Vagina (tissue), 2 donors: ENCODE results near the gene FXR2. TPM values are rescaled to one million over a fixed set of nuclear protein-coding genes. Genes with fewer than 3 reads are reported as not detected.

ENCODE experiments used
- DNase-seq, 2 donors: peaks; one replicate each; pipeline ENCODE4 v3.0.0-alpha.2; 2017; ENCODE audit errors: extremely low spot score in 2 of 2
- H3K27ac ChIP-seq: fragments of 200-600 bp; sonication (generic); one replicate; pipeline ENCODE4 v1.5.1; 2019
- H3K27me3 ChIP-seq: fragments of 200-600 bp; sonication (generic); one replicate; pipeline ENCODE4 v1.5.1; 2019
- H3K36me3 ChIP-seq, 2 donors: fragments of 200-600 bp; sonication (generic); one replicate each; pipeline ENCODE4 v1.5.1; 2017 to 2019
- H3K4me1 ChIP-seq: fragments of 200-600 bp; sonication (generic); one replicate; pipeline ENCODE4 v1.5.1; 2019
- H3K4me3 ChIP-seq, 2 donors: fragments of 200-600 bp; sonication (generic); 1 replicate in 1 of 2; 2 replicates in 1 of 2; pipeline ENCODE4 v1.5.1; 2016 to 2019
- H3K9me3 ChIP-seq: fragments of 200-600 bp; sonication (generic); one replicate; pipeline ENCODE4 v1.5.1; 2019
- POLR2A ChIP-seq, 2 donors: fragments of 450-650 bp; IDR thresholded peaks; one replicate each; pipeline ENCODE4 v1.6.1; 2017; ENCODE audit warnings: antibody characterized with exemption in 2 of 2, mild to moderate bottlenecking in 2 of 2, moderate library complexity in 2 of 2
- POLR2AphosphoS5 ChIP-seq, 2 donors: sonication (generic); formaldehyde crosslinking; IDR thresholded peaks; one replicate each; pipeline ENCODE4 v1.9.0; 2017; ENCODE audit warnings: antibody characterized with exemption in 2 of 2, mild to moderate bottlenecking in 2 of 2, low read depth in 1 of 2; ENCODE audit not compliant: insufficient read depth in 1 of 2
- intact Hi-C: fragments of 100-400 bp; cut with DNase I; formaldehyde crosslinking; loops from one replicate; pipeline ENCODE4 v1.15.1; 2023
- total RNA-seq: library from RNA; depleted of rRNA; stranded (reverse); fragments of >200 nt; gene quantifications from one replicate; pipeline ENCODE4 v1.2.3, GENCODE V29; 2016
- TF ChIP-seq, protein P1 (sequence below), 3 experiments: fragments of 450-650 bp in 2 of 3; fragments of 200-600 bp in 1 of 3; sonication (generic) in 1 of 3; IDR thresholded peaks; one replicate each; pipeline ENCODE4 v1.5.1; 2017 to 2019; ENCODE audit warnings: antibody characterized with exemption in 3 of 3, mild to moderate bottlenecking in 2 of 3, moderate library complexity in 2 of 3

FXR2 gene
- total RNA-seq, 1 donor from 2014 or later = 36.1 TPM

DNA sequence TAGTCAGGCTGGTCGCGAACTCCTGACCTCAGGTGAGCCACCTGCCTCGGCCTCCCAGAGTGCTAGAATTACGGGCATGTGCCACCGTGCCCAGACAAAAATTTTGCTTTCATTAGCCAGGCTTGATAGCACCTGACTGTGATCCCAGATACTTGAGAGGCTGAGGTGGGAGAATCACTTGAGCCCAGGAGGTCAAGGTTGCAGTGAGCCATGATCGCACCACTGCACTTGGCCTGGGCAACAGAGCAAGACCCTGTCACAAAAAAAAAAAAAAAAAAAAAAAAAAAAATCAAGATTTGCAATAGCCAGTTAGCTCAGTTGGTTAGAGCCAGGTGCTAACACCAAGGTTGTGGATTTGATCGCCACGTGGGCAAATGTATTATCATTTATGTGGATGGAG, 6.1 kb upstream of the FXR2 start:
- intact Hi-C loops = no loop called here

DNA sequence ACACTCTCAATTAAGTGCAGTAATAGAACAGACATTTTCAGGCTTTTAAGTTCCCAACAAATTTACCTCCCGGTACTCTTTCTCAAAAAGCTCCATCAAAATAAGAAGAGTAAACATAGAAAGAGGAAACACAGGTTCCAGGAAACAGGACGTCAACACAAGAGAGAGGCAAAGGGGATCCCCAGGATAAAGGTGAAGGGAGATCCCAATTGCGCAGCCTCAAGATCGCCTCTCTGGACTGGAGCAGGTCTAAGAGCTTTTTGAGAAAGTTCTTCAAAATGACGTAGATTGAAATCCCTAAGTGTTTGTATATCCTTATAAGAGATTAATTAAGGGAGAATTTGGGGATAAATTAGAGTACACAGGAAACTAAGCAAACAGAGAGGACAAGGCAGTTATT, 3.9 kb upstream of the FXR2 start:
- H3K4me1 ChIP-seq = peaks cover 12% of the 10 kb centered on the region
- H3K9me3 ChIP-seq = no peaks in the 10 kb centered on the region
- no peaks in the 10 kb centered on the region for H3K36me3 ChIP-seq
- H3K27me3 ChIP-seq = no peaks in the 10 kb centered on the region
- TF ChIP-seq, protein P1, sequence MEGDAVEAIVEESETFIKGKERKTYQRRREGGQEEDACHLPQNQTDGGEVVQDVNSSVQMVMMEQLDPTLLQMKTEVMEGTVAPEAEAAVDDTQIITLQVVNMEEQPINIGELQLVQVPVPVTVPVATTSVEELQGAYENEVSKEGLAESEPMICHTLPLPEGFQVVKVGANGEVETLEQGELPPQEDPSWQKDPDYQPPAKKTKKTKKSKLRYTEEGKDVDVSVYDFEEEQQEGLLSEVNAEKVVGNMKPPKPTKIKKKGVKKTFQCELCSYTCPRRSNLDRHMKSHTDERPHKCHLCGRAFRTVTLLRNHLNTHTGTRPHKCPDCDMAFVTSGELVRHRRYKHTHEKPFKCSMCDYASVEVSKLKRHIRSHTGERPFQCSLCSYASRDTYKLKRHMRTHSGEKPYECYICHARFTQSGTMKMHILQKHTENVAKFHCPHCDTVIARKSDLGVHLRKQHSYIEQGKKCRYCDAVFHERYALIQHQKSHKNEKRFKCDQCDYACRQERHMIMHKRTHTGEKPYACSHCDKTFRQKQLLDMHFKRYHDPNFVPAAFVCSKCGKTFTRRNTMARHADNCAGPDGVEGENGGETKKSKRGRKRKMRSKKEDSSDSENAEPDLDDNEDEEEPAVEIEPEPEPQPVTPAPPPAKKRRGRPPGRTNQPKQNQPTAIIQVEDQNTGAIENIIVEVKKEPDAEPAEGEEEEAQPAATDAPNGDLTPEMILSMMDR (IDR thresholded peaks at IDR 0.05) = no peak
- intact Hi-C loops = no loop called here
- DNase-seq = no peak
- no peak overlapping the region for H3K4me3 ChIP-seq
- no peak overlapping the region for H3K27ac ChIP-seq

More for the DNA sequence above, 6.1 kb upstream of the FXR2 start:
- no peak overlapping the region for H3K4me3 ChIP-seq
- no peaks in the 10 kb centered on the region for H3K9me3 ChIP-seq
- no peak overlapping the region for H3K27ac ChIP-seq
- no peaks in the 10 kb centered on the region for H3K36me3 ChIP-seq
- no peaks in the 10 kb centered on the region for H3K27me3 ChIP-seq
- H3K4me1 ChIP-seq = no peaks in the 10 kb centered on the region
- DNase-seq = no peak
- TF ChIP-seq POLR2AphosphoS5 (IDR thresholded peaks at IDR 0.05; ENCODE audit: insufficient read depth in 1 of 2, low read depth in 1 of 2) (no peak), POLR2A (IDR thresholded peaks at IDR 0.05) (no peak)
- TF ChIP-seq, protein P1 (IDR thresholded peaks at IDR 0.05) = no peak

DNA sequence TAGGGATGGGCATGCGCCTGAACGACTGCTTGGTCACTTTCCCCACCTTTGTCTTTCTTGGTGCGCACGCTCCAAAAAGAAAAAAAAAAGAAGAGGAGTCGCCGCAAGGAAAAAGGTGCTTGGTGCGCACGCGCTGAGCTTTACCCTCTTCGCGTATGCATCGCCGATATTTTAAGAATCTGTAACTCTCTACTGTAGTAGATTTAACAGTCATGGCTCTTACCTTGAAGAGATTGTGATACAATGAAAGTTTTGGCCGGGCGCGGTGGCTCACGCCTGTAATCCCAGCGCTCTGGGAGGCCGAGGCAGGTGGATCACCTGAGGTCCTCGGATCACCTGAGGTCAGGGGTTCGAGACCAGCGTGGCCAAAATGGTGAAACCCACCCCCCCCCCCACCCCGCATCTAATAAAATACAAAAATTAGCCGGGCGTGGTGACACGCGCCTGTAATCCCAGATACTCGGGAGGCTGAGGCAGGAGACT, 609 bp upstream of the FXR2 start:
- TF ChIP-seq POLR2A (IDR thresholded peaks at IDR 0.05) (no peak), POLR2AphosphoS5 (IDR thresholded peaks at IDR 0.05; ENCODE audit: insufficient read depth in 1 of 2, low read depth in 1 of 2) (peak in 1 of 2 donors; percentile 95)
- TF ChIP-seq, protein P1 (IDR thresholded peaks at IDR 0.05) = no peak
- no peaks in the 10 kb centered on the region for H3K27me3 ChIP-seq
- peaks cover 45% of the 10 kb centered on the region for H3K4me1 ChIP-seq
- H3K9me3 ChIP-seq = no peaks in the 10 kb centered on the region
- peak overlapping the region; percentile 75 for H3K27ac ChIP-seq
- H3K4me3 ChIP-seq = peak overlapping the region; percentile 44 to 83
- no peak for DNase-seq
- H3K36me3 ChIP-seq = no peaks in the 10 kb centered on the region
- intact Hi-C loops = loop anchor here (2.0 kb wide), 1 partner anchor 71 kb away; the partner anchor contains the start of gene TP53

DNA sequence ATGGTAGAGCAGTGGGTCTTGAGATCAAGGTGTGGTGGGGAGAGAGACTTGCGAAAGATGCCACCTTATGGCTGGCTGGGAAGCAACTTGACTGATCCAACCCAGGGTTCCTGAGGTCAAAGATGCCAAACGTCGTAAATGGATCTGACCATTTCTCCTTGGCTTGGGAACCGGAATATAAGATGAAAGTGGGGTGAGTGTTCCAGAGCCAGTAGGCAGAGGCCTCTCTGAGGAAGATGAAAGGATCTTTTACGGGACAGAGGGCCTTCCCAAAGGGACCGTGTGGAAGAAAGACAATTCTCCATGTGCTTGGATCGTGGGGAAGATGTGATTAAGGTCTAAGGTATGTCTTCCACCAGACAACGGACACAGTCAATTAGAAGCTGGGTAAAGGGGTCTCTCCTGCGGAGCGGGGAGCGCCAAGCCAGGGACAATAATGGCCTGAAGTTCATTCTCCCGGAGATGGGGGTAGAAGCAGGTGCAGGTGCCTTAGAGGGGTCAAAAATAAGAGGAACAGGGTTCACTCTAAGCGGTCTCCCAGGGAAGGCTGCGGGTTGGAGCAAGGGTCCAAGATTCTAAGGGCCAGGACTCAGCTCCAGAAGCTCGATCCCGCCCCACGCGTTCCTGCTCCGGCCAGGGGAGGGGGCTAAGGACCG, 800 bp downstream of the FXR2 start:
- Histone ChIP-seq H3K4me1 (peaks cover 55% of the 10 kb centered on the region), H3K36me3 (no peaks in the 10 kb centered on the region), H3K27ac (peak overlapping the region; percentile 86), H3K9me3 (no peaks in the 10 kb centered on the region), H3K27me3 (no peaks in the 10 kb centered on the region), H3K4me3 (peak overlapping the region; percentile 83 to 98)
- no peak for DNase-seq
- TF ChIP-seq POLR2A (IDR thresholded peaks at IDR 0.05) (no peak), POLR2AphosphoS5 (IDR thresholded peaks at IDR 0.05; ENCODE audit: insufficient read depth in 1 of 2, low read depth in 1 of 2) (no peak)
- TF ChIP-seq, protein P1 (IDR thresholded peaks at IDR 0.05) = no peak
- intact Hi-C loops = loop anchor here (2.0 kb wide), 1 partner anchor 73 kb away; the partner anchor contains the start of gene TP53

DNA sequence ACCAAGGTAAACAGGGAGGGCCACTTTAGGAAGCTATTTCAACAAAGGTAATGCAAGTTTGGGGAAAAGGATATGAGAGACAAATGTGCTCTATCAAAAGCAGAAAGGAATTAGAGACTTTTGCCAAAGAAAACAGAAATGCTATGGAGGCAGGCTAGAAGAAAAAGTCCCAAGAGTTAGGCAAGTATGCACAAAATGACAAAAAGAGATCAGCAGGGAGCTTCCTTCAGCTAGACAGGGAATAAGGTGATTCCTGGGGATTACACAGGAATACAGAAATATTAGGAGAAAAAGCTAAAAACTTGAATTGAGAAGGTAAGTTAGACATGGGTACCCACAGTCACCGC, 2.4 kb downstream of the FXR2 start:
- Histone ChIP-seq H3K27me3 (no peaks in the 10 kb centered on the region), H3K36me3 (no peaks in the 10 kb centered on the region), H3K27ac (no peak overlapping the region), H3K4me3 (no peak overlapping the region), H3K9me3 (no peaks in the 10 kb centered on the region), H3K4me1 (peaks cover 55% of the 10 kb centered on the region)
- TF ChIP-seq POLR2AphosphoS5 (IDR thresholded peaks at IDR 0.05; ENCODE audit: insufficient read depth in 1 of 2, low read depth in 1 of 2) (no peak), POLR2A (IDR thresholded peaks at IDR 0.05) (no peak)
- TF ChIP-seq, protein P1 (IDR thresholded peaks at IDR 0.05) = no peak
- intact Hi-C loops = no loop called here
- no peak for DNase-seq
